ENCODE measurements around the gene GGN.

Gene GGN

GRCh38 chr19:38384209-38385027 lies 3.4 kb downstream of the GGN start:
- Histone ChIP-seq H3K9me3 (ENCODE audit: control insufficient read depth, insufficient read depth, low read length) (no peaks in the 10 kb centered on the region), H3K36me3 (ENCODE audit: control insufficient read depth, insufficient read depth, low read length) (peaks cover 31% of the 10 kb centered on the region), H3K4me3 (ENCODE audit: low read depth, low read length) (no peak overlapping the region), H3K9ac (ENCODE audit: low read depth, low read length) (no peak overlapping the region), H3K27me3 (ENCODE audit: control insufficient read depth, insufficient read depth, low read length) (no peaks in the 10 kb centered on the region), H3K4me1 (ENCODE audit: control insufficient read depth, insufficient read depth, low read length) (no peaks in the 10 kb centered on the region)

- peaks cover 37% of the 10 kb centered on the region for H3K36me3 ChIP-seq (ENCODE audit: control insufficient read depth, insufficient read depth, low read length)
Observed at GRCh38 chr19:38383743-38384142, 4.1 kb downstream of the GGN start.

GRCh38 chr19:38383184-38383583 lies 4.7 kb downstream of the GGN start:
- Histone ChIP-seq H3K27me3 (ENCODE audit: control insufficient read depth, insufficient read depth, low read length) (no peaks in the 10 kb centered on the region), H3K4me3 (ENCODE audit: low read depth, low read length) (no peak overlapping the region), H3K4me1 (ENCODE audit: control insufficient read depth, insufficient read depth, low read length) (no peaks in the 10 kb centered on the region), H3K9me3 (ENCODE audit: control insufficient read depth, insufficient read depth, low read length) (no peaks in the 10 kb centered on the region), H3K9ac (ENCODE audit: low read depth, low read length) (no peak overlapping the region), H3K36me3 (ENCODE audit: control insufficient read depth, insufficient read depth, low read length) (peaks cover 37% of the 10 kb centered on the region)

More at GRCh38 chr19:38383743-38384142, 4.1 kb downstream of the GGN start:
- Histone ChIP-seq H3K4me3 (ENCODE audit: low read depth, low read length) (no peak overlapping the region), H3K9me3 (ENCODE audit: control insufficient read depth, insufficient read depth, low read length) (no peaks in the 10 kb centered on the region), H3K27me3 (ENCODE audit: control insufficient read depth, insufficient read depth, low read length) (no peaks in the 10 kb centered on the region), H3K9ac (ENCODE audit: low read depth, low read length) (no peak overlapping the region), H3K4me1 (ENCODE audit: control insufficient read depth, insufficient read depth, low read length) (no peaks in the 10 kb centered on the region)

GRCh38 chr19:38381138-38381537 lies 6.7 kb downstream of the GGN start:
- H3K27me3 ChIP-seq (ENCODE audit: control insufficient read depth, insufficient read depth, low read length) = no peaks in the 10 kb centered on the region
- H3K4me3 ChIP-seq (ENCODE audit: low read depth, low read length) = no peak overlapping the region
- no peaks in the 10 kb centered on the region for H3K4me1 ChIP-seq (ENCODE audit: control insufficient read depth, insufficient read depth, low read length)
- H3K9ac ChIP-seq (ENCODE audit: low read depth, low read length) = no peak overlapping the region
- peaks cover 40% of the 10 kb centered on the region for H3K36me3 ChIP-seq (ENCODE audit: control insufficient read depth, insufficient read depth, low read length)
- H3K9me3 ChIP-seq (ENCODE audit: control insufficient read depth, insufficient read depth, low read length) = no peaks in the 10 kb centered on the region

GRCh38 chr19:38378866-38379265 lies 9.0 kb downstream of the GGN start:
- Histone ChIP-seq H3K4me3 (ENCODE audit: low read depth, low read length) (no peak overlapping the region), H3K36me3 (ENCODE audit: control insufficient read depth, insufficient read depth, low read length) (peaks cover 40% of the 10 kb centered on the region), H3K9ac (ENCODE audit: low read depth, low read length) (no peak overlapping the region), H3K4me1 (ENCODE audit: control insufficient read depth, insufficient read depth, low read length) (no peaks in the 10 kb centered on the region), H3K9me3 (ENCODE audit: control insufficient read depth, insufficient read depth, low read length) (no peaks in the 10 kb centered on the region), H3K27me3 (ENCODE audit: control insufficient read depth, insufficient read depth, low read length) (no peaks in the 10 kb centered on the region)

GRCh38 chr19:38377052-38377451 lies 10.8 kb downstream of the GGN start:
- H3K4me1 ChIP-seq (ENCODE audit: control insufficient read depth, insufficient read depth, low read length) = no peaks in the 10 kb centered on the region
- no peak overlapping the region for H3K4me3 ChIP-seq (ENCODE audit: low read depth, low read length)
- no peaks in the 10 kb centered on the region for H3K9me3 ChIP-seq (ENCODE audit: control insufficient read depth, insufficient read depth, low read length)
- H3K9ac ChIP-seq (ENCODE audit: low read depth, low read length) = no peak overlapping the region
- H3K36me3 ChIP-seq (ENCODE audit: control insufficient read depth, insufficient read depth, low read length) = peaks cover 29% of the 10 kb centered on the region
- H3K27me3 ChIP-seq (ENCODE audit: control insufficient read depth, insufficient read depth, low read length) = no peaks in the 10 kb centered on the region

GRCh38 chr19:38376576-38376975 lies 11.3 kb downstream of the GGN start:
- Histone ChIP-seq H3K4me3 (ENCODE audit: low read depth, low read length) (peak overlapping the region; percentile 97), H3K9me3 (ENCODE audit: control insufficient read depth, insufficient read depth, low read length) (no peaks in the 10 kb centered on the region), H3K4me1 (ENCODE audit: control insufficient read depth, insufficient read depth, low read length) (no peaks in the 10 kb centered on the region), H3K27me3 (ENCODE audit: control insufficient read depth, insufficient read depth, low read length) (no peaks in the 10 kb centered on the region), H3K36me3 (ENCODE audit: control insufficient read depth, insufficient read depth, low read length) (peaks cover 24% of the 10 kb centered on the region), H3K9ac (ENCODE audit: low read depth, low read length) (no peak overlapping the region)

- Histone ChIP-seq H3K36me3 (ENCODE audit: control insufficient read depth, insufficient read depth, low read length) (peaks cover 16% of the 10 kb centered on the region), H3K9me3 (ENCODE audit: control insufficient read depth, insufficient read depth, low read length) (no peaks in the 10 kb centered on the region), H3K4me1 (ENCODE audit: control insufficient read depth, insufficient read depth, low read length) (no peaks in the 10 kb centered on the region), H3K4me3 (ENCODE audit: low read depth, low read length) (peak overlapping the region; percentile 97), H3K27me3 (ENCODE audit: control insufficient read depth, insufficient read depth, low read length) (no peaks in the 10 kb centered on the region), H3K9ac (ENCODE audit: low read depth, low read length) (peak overlapping the region; percentile 97)
Observed at GRCh38 chr19:38375748-38376147, 12.1 kb downstream of the GGN start.

GRCh38 chr19:38375098-38375493 lies 12.7 kb downstream of the GGN start:
- no peaks in the 10 kb centered on the region for H3K4me1 ChIP-seq (ENCODE audit: control insufficient read depth, insufficient read depth, low read length)
- H3K4me3 ChIP-seq (ENCODE audit: low read depth, low read length) = peak overlapping the region; percentile 97
- peaks cover 4% of the 10 kb centered on the region for H3K27me3 ChIP-seq (ENCODE audit: control insufficient read depth, insufficient read depth, low read length)
- H3K9me3 ChIP-seq (ENCODE audit: control insufficient read depth, insufficient read depth, low read length) = no peaks in the 10 kb centered on the region
- H3K9ac ChIP-seq (ENCODE audit: low read depth, low read length) = peak overlapping the region; percentile 97
- peaks cover 10% of the 10 kb centered on the region for H3K36me3 ChIP-seq (ENCODE audit: control insufficient read depth, insufficient read depth, low read length)

- Histone ChIP-seq H3K27me3 (ENCODE audit: control insufficient read depth, insufficient read depth, low read length) (peaks cover 8% of the 10 kb centered on the region), H3K4me1 (ENCODE audit: control insufficient read depth, insufficient read depth, low read length) (no peaks in the 10 kb centered on the region), H3K4me3 (ENCODE audit: low read depth, low read length) (peak within 1 kb of the TSS; percentile 97), H3K9ac (ENCODE audit: low read depth, low read length) (peak within 1 kb of the TSS; percentile 97), H3K9me3 (ENCODE audit: control insufficient read depth, insufficient read depth, low read length) (no peaks in the 10 kb centered on the region), H3K36me3 (ENCODE audit: control insufficient read depth, insufficient read depth, low read length) (peaks cover 10% of the 10 kb centered on the region)
Observed at GRCh38 chr19:38374332-38375097, 13.3 kb downstream of the GGN start, which contains the start of gene PSMD8. Gene PSMD8 (plus strand): TSS chr19:38374571. CDS start chr19:38374602, 31 bp downstream.

GRCh38 chr19:38373907-38374331 lies 13.9 kb downstream of the GGN start:
- Histone ChIP-seq H3K9me3 (ENCODE audit: control insufficient read depth, insufficient read depth, low read length) (no peaks in the 10 kb centered on the region), H3K36me3 (ENCODE audit: control insufficient read depth, insufficient read depth, low read length) (peaks cover 4% of the 10 kb centered on the region), H3K4me3 (ENCODE audit: low read depth, low read length) (peak overlapping the region; percentile 72), H3K9ac (ENCODE audit: low read depth, low read length) (peak overlapping the region; percentile 79), H3K27me3 (ENCODE audit: control insufficient read depth, insufficient read depth, low read length) (peaks cover 8% of the 10 kb centered on the region), H3K4me1 (ENCODE audit: control insufficient read depth, insufficient read depth, low read length) (no peaks in the 10 kb centered on the region)
